Neural cell (in vitro differentiated cells): ENCODE data around the gene CRTC1. TPM values are rescaled to one million over a fixed set of nuclear protein-coding genes. Genes with fewer than 3 reads are reported as not detected.

Source experiments
- H2AFZ ChIP-seq: fragments of 200-600, 300-800 bp; sonication (generic), shearing (Covaris generic); 2 replicates; pipeline ENCODE4 v1.6.0; 2014; ENCODE audit warnings: low read depth, mild to moderate bottlenecking, antibody characterized with exemption, low read length, moderate library complexity
- H3F3A ChIP-seq: fragments of 200-600 bp; shearing (Covaris generic); 2 replicates; pipeline ENCODE4 v1.6.1; 2016; ENCODE audit warnings: mild to moderate bottlenecking, moderate library complexity, mixed read lengths, antibody characterized with exemption, low read length; ENCODE audit not compliant: insufficient read depth, poor library complexity, severe bottlenecking
- H3K27ac ChIP-seq: fragments of 200-600, 300-800 bp; sonication (generic), shearing (Covaris generic); 2 replicates; pipeline ENCODE4 v1.5.1; 2014; ENCODE audit warnings: mild to moderate bottlenecking, low read length, moderate library complexity
- H3K27me3 ChIP-seq: fragments of 300-800, 200-600 bp; sonication (generic), shearing (Covaris generic); 2 replicates; pipeline ENCODE4 v1.6.0; 2014; ENCODE audit warnings: mild to moderate bottlenecking, low read depth, low read length, moderate library complexity; ENCODE audit not compliant: insufficient read depth
- H3K36me3 ChIP-seq: fragments of 300-800, 200-600 bp; sonication (generic), shearing (Covaris generic); 2 replicates; pipeline ENCODE4 v1.5.1; 2014; ENCODE audit warnings: mild to moderate bottlenecking, antibody characterized with exemption, low read length, moderate library complexity; ENCODE audit not compliant: insufficient read depth
- H3K4me2 ChIP-seq: fragments of 300-800, 200-600 bp; sonication (generic), shearing (Covaris generic); 2 replicates; pipeline ENCODE4 v1.6.0; 2014; ENCODE audit warnings: mild to moderate bottlenecking, low read length
- H3K4me3 ChIP-seq: fragments of 300-800, 200-600 bp; sonication (generic), shearing (Covaris generic); 2 replicates; pipeline ENCODE4 v1.5.1; 2014; ENCODE audit warnings: mild to moderate bottlenecking, low read length, moderate library complexity
- H3K79me2 ChIP-seq: fragments of 200-600 bp; shearing (Covaris generic); replicated peaks from 2 replicates; pipeline ENCODE4 v1.6.0; 2014; ENCODE audit warnings: mild to moderate bottlenecking, low read length, moderate library complexity; ENCODE audit not compliant: insufficient read depth
- H3K9ac ChIP-seq: fragments of 300-800, 200-600 bp; sonication (generic), shearing (Covaris generic); 2 replicates; pipeline ENCODE4 v1.6.1; 2016; ENCODE audit warnings: mild to moderate bottlenecking, low read length, mixed read lengths
- H3K9me2 ChIP-seq: fragments of 200-600 bp; shearing (Covaris generic); 2 replicates; pipeline ENCODE4 v1.6.1; 2016; ENCODE audit warnings: mild to moderate bottlenecking, low read length, mixed read lengths; ENCODE audit not compliant: insufficient read depth
- H3K9me3 ChIP-seq: fragments of 200-600, 300-800 bp; sonication (generic), shearing (Covaris generic); 2 replicates; pipeline ENCODE4 v1.6.1; 2016; ENCODE audit warnings: mild to moderate bottlenecking, mixed run types, low read length, moderate library complexity, mixed read lengths
- H4K20me1 ChIP-seq: fragments of 200-600 bp; shearing (Covaris generic); 2 replicates; pipeline ENCODE4 v1.6.1; 2016; ENCODE audit warnings: mild to moderate bottlenecking, mixed run types; ENCODE audit not compliant: insufficient read depth
- CTCF ChIP-seq: fragments of 450-650 bp; IDR thresholded peaks from 2 replicates; pipeline ENCODE4 v1.5.1; 2014; ENCODE audit warnings: antibody characterized with exemption, mild to moderate bottlenecking, moderate library complexity; ENCODE audit not compliant: poor library complexity, severe bottlenecking
- EP300 ChIP-seq: fragments of 450-650 bp; conservative IDR thresholded peaks from 2 replicates; pipeline ENCODE4 v1.6.1; 2014; ENCODE audit warnings: antibody characterized with exemption, mild to moderate bottlenecking, moderate library complexity; ENCODE audit not compliant: poor library complexity, severe bottlenecking
- EZH2 ChIP-seq: fragments of 200-600, 300-800 bp; shearing (Covaris generic), sonication (generic); IDR thresholded peaks from 2 replicates; pipeline ENCODE4 v1.6.1; 2014; ENCODE audit warnings: antibody characterized with exemption, low read length, borderline replicate concordance, mild to moderate bottlenecking; ENCODE audit not compliant: insufficient read depth, poor library complexity, severe bottlenecking
- MXI1 ChIP-seq: fragments of 450-650 bp; conservative IDR thresholded peaks from 2 replicates; pipeline ENCODE4 v1.6.1; 2014; ENCODE audit warnings: antibody characterized with exemption, mild to moderate bottlenecking; ENCODE audit not compliant: poor library complexity, severe bottlenecking
- POLR2AphosphoS5 ChIP-seq: IDR thresholded peaks from 2 replicates; pipeline ENCODE4 v1.6.1; 2012
- REST ChIP-seq: IDR thresholded peaks from 2 replicates; pipeline ENCODE4 v1.6.1; 2012; ENCODE audit warnings: borderline replicate concordance
- SMC3 ChIP-seq: fragments of 450-650 bp; conservative IDR thresholded peaks from 2 replicates; pipeline ENCODE4 v1.6.1; 2014; ENCODE audit warnings: antibody characterized with exemption, mild to moderate bottlenecking, moderate library complexity; ENCODE audit not compliant: poor library complexity
- TAF1 ChIP-seq: IDR thresholded peaks from 2 replicates; pipeline ENCODE4 v1.6.1; 2012; ENCODE audit warnings: low read depth
- polyA plus RNA-seq: library from polyadenylated mRNA; depleted of rRNA; stranded (reverse); fragments of >200 nt; gene quantifications from 2 replicates; pipeline ENCODE4 v1.2.3, GENCODE V29; 2014

Gene CRTC1
- polyA plus RNA-seq, 1 donor from 2014 or later: 10.4 TPM

DNA sequence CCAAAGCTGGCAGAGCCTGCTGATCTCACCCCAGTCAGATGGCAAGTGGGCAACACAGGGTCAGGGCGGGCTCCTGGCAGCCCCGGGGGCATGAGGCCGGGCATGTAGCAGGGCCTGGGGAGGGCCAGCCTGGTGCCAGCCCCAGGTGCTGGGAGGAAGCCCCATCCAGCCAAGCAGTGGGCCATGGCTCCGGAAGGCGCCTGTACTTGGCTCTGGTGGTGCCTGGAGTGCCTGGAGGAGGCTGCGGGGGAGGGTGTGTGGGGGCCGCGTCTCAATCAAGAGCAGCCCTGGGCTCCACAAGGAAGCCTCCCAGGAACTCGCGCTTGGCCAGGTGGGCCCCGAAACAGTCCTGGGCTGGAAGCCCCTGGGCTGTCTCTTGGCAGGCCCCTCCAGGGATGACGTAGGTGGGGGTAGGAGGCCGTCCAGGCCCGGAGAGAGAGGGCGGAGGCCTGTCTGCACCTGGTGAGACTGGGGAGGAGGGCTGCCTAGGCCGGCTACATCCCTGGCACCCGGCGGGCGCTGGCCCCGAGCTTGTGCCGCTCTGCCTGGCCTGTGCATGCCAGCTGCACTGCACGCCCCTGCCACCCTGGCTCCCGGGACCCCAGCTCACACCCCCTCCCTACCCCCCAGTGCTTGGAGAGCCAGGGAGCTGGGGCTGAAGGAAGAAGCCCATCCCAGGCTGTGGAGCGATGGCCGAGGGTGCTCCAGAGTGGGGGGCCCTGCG is 61.7 kb downstream of the CRTC1 start:
- H3K4me2 ChIP-seq: no peak overlapping the region

GRCh38 chr19:18745931-18746330 is 62.5 kb downstream of the CRTC1 start:
- Histone ChIP-seq H3K9ac (no peak overlapping the region), H3K36me3 (no peaks in the 10 kb centered on the region), H2AFZ (no peak overlapping the region), H3K27me3 (no peaks in the 10 kb centered on the region), H3K79me2 (no peaks in the 10 kb centered on the region), H3K4me3 (no peak overlapping the region), H3K9me3 (no peaks in the 10 kb centered on the region), H3K9me2 (no peaks in the 10 kb centered on the region), H3F3A (no peaks in the 10 kb centered on the region), H3K4me2 (no peak overlapping the region), H3K27ac (no peak overlapping the region), H4K20me1 (no peaks in the 10 kb centered on the region)
- TF ChIP-seq TAF1 (no peak), REST (no peak), CTCF (no peak), EP300 (no peak), POLR2AphosphoS5 (no peak), SMC3 (no peak), MXI1 (no peak), EZH2 (no peak)

More for the DNA sequence above, 61.7 kb downstream of the CRTC1 start:
- Histone ChIP-seq H3K27ac (no peak overlapping the region), H3F3A (no peaks in the 10 kb centered on the region), H3K27me3 (no peaks in the 10 kb centered on the region), H3K9me3 (no peaks in the 10 kb centered on the region), H3K9me2 (no peaks in the 10 kb centered on the region), H3K36me3 (no peaks in the 10 kb centered on the region), H3K79me2 (no peaks in the 10 kb centered on the region), H3K4me3 (no peak overlapping the region), H2AFZ (no peak overlapping the region), H4K20me1 (no peaks in the 10 kb centered on the region), H3K9ac (no peak overlapping the region)
- no peak for TF ChIP-seq SMC3
